D721Med (cell line): Measurements from ENCODE around the gene NRG3.

Experiments
- DNase-seq: peaks from one replicate; pipeline ENCODE4 v3.0.0; 2011; ENCODE audit warnings: low spot score; ENCODE audit not compliant: insufficient read length
- FAIRE-seq: peaks from 2 replicates; lab custom pipeline; 2011; peaks lifted over from hg19 to GRCh38; lab: Jason Lieb, UNC
- TF ChIP-seq, protein P1 (sequence below): IDR thresholded peaks from 2 replicates; pipeline ENCODE4 v1.5.1; 2012; ENCODE audit warnings: mild to moderate bottlenecking, control low read depth; ENCODE audit not compliant: insufficient read depth; ENCODE audit errors: missing control alignments

NRG3 gene

DNA sequence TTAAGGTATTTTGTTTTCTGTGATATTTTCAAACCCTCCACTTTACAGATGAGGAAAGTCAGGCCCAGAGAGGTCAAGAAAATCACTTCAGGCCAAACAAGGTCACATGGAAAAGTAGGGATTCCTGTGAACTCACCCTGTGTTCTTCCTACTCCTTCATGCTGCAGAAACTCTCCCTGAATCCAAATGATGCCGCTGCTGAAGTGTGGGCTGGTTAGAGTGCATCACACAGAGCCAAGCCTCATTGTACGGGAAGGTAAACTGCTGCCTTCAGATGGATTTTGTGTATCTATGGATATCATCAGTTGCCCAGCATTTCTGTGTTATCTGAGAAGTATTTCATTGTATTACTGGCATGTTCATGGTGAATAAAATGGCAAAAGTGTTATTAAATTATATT is 75.4 kb downstream of the NRG3 start:
- DNase-seq (no peak), FAIRE-seq (no peak)
- TF ChIP-seq, protein P1, sequence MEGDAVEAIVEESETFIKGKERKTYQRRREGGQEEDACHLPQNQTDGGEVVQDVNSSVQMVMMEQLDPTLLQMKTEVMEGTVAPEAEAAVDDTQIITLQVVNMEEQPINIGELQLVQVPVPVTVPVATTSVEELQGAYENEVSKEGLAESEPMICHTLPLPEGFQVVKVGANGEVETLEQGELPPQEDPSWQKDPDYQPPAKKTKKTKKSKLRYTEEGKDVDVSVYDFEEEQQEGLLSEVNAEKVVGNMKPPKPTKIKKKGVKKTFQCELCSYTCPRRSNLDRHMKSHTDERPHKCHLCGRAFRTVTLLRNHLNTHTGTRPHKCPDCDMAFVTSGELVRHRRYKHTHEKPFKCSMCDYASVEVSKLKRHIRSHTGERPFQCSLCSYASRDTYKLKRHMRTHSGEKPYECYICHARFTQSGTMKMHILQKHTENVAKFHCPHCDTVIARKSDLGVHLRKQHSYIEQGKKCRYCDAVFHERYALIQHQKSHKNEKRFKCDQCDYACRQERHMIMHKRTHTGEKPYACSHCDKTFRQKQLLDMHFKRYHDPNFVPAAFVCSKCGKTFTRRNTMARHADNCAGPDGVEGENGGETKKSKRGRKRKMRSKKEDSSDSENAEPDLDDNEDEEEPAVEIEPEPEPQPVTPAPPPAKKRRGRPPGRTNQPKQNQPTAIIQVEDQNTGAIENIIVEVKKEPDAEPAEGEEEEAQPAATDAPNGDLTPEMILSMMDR = no peak

DNA sequence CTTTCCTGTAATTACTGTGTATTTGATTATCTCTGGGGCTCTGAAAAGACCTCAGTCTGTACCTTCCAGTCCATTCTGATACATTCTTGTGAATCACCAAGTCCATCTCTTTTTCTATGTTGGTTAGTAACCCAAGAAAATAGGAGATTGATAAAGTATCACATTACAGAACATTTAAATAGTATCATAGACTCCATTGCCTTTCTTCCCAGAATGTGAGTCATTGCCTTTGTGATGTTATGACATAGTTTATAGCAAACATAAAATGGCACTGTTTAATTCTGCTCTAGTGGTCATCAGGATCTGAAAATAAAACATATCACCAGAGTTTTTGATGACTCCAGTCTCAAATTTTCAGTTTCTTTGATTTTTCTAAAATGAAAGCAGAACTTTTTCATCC is 78.4 kb downstream of the NRG3 start:
- FAIRE-seq = no peak

DNA sequence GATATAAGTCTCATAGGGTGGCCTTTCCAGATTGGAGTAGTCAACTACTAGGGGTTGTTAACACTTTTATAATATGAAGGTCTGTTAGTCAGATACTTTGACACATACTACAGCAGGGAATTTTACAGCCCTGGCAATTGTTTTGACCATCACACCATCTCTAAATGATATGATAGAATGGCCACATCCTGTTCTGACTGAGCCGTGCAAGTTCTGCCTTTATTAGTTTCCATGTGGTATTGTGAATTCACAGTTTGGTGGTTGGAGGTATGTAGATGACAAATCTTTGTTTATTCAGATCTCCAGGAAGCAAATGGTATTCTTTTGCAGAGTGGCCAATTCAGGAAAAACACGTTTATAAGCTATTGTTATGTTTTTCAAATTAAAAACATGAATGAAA is 83.0 kb downstream of the NRG3 start:
- FAIRE-seq (no peak), DNase-seq (no peak)
- TF ChIP-seq, protein P1 = no peak

More for the DNA sequence above, 78.4 kb downstream of the NRG3 start:
- no peak for DNase-seq
- TF ChIP-seq, protein P1 = no peak

- no peak for FAIRE-seq
- TF ChIP-seq, protein P1 = no peak
- DNase-seq = no peak
Observed at GRCh38 chr10:81959016-81959415, 84.0 kb downstream of the NRG3 start.

DNA sequence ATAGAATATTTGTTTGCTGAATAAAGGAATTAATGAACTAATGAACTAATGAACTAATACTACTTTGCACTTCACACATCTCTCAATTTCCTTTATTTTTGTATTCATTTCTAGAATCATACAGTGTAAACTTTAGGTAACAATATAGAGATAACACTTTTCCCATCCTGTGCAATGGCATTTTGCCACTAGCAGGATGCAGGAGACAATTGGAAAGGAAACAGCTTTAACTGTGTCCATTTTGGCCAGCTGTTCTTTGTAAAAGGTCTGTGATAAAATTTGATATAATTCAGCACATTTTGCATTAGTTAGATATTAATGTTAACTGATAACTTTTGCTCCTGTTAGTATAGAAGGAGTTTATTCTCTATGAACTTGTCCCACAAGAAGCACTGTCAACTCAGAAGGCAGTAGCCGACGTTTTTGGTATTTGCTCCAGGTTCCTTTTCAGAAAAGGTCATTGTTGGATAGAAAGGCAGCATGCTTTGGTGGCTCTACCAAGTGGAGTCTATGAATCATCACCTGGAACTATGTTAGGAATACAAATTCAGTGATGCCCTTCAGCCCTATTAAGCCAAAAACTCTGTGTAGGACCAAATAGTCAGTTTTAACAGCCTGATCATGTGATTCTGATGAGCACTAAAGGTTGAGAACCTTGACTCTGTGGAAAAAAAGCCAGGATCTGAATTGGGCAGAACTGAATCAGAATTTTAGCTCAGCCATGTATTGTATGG is 86.6 kb downstream of the NRG3 start:
- TF ChIP-seq, protein P1 = no peak
- FAIRE-seq (no peak), DNase-seq (no peak)

- no peak for FAIRE-seq
- DNase-seq = no peak
- TF ChIP-seq, protein P1 = no peak
Observed at GRCh38 chr10:81963606-81964005, 88.6 kb downstream of the NRG3 start.

DNA sequence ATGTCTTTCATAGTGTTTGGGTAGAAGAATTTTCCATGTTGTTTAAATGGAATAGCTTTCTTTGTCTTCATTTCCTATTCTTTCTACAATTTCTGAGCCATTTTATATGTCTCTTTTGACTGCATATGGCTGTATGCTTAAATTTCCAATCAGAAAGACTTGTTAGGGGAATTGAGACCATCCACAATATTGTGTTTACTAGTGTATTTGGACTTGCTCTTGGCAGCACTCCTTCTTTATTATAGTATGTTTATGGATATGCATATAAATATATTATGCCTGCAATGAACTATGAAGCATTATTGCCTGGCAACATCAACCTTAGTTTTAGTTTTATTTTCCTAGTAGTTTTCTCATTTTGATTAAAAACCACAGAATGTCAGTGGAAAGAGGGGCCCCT is 92.7 kb downstream of the NRG3 start:
- no peak for FAIRE-seq
- no peak for DNase-seq
- TF ChIP-seq, protein P1 = no peak
